Smooth muscle cell of the umbilical artery (primary cell): Measurements from ENCODE around the gene C5orf58. TPM values are rescaled to one million over a fixed set of nuclear protein-coding genes. Genes with fewer than 3 reads are reported as not detected.

Source experiments
- total RNA-seq: library from RNA; depleted of rRNA; stranded (reverse); fragments of >200 nt; gene quantifications from 2 replicates; pipeline ENCODE4 v1.2.3, GENCODE V29; 2014

C5orf58 gene, protein sequence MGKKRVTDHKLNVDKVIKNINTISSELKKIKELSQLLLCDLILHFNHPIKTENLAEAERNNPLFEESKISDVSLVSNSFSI
- total RNA-seq: not detected in 2 replicates

DNA sequence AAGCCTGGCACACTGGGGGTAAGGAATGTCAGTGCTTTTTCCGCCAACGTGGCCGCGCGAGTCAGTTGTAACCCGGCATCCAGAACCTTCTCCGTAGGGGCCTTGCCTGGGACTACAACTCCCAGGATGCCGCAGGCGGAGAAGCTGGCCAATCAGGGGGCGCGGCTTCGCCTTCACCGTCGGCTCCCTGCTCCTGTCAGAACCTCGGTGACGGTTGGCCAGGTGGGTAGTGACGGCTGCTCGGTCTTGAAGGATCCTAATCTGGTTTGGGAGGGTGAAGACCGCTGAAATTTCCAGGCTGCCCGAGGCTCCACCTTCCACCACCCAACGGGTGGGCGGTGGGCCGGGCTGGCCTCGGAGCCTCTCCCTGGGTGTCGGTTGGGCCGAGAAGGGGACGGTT, at the start of gene C5orf58:
TSS of gene C5orf58 (plus strand) at position 200 of the 400 bp plus-strand sequence. CDS start 1,992 bp downstream, outside the sequence.

Other genes with a start within 250 kb of the C5orf58 start
- not detected in 2 replicates for gene FOXI1, start 127.1 kb upstream of the C5orf58 start, total RNA-seq
- gene LCP2, start 64.8 kb downstream of the C5orf58 start, total RNA-seq: not detected in 2 replicates
- gene KCNMB1, start 156.4 kb downstream of the C5orf58 start, total RNA-seq: 0.05 TPM in 1 of 2 replicates, not detected in the other